Forelimb muscle (tissue), 1 donor: ENCODE results near the gene KLHDC10. TPM values are rescaled to one million over a fixed set of nuclear protein-coding genes. Genes with fewer than 3 reads are reported as not detected.
"Not testable (repeated sequence)": the region's sequence is repeated elsewhere in the genome, so short reads cannot be mapped to it uniquely, and the experiment has no call there.

Experiments used
- DNase-seq: peaks from one replicate; pipeline ENCODE4 v3.0.0-alpha.2; 2013; ENCODE audit warnings: low read depth
- polyA plus RNA-seq: library from polyadenylated mRNA; unstranded; fragments of 120-200 nt; gene quantifications from one replicate; pipeline ENCODE4 v1.2.1, GENCODE V29; 2013; ENCODE audit not compliant: insufficient read length

The KLHDC10 gene
- polyA plus RNA-seq, 1 donor, result 40.5 TPM

- no peak for DNase-seq
Measured at GRCh38 chr7:130079846-130080394, 9.6 kb downstream of the KLHDC10 start.

GRCh38 chr7:130083497-130083896, 13.2 kb downstream of the KLHDC10 start:
- not testable (repeated sequence) for DNase-seq

DNA sequence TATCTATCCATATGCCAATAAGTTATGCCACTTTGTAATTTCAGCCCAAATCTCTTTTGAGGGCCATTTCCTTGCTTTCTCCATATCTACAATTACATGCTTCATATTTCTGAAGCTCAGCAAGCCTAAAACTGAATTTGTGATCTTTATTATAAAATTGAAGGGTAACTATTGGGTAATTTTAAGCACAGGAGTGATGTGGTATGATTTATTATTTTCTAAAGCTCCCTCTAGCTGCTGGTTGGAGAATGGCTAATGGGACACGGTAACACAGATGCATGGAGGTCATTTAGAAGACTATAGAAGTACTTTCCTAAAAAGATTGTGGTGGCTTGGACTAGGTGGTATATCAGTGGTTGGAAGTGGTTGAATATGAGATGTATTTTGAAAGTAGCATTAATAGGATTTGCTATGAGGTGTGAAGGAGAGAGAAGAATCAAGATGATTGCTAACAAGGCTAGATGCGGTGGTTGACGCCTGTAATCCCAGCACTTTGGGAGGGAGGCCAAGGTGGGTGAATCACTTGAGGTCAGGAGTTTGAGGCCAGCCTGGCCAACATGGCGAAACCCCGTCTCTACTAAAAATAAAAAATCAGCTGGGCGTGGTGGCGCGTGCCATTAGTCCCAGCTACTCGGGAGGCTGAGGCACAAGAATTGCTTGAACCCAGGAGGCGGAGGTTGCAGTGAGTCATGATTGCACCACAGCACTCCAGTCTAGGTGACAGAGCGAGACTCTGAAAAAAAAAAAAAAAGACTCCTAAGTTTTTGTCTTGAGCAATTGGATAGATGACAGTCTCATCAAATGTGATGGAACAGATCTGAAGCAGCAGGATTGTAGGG, 13.9 kb downstream of the KLHDC10 start:
- no peak for DNase-seq

DNA sequence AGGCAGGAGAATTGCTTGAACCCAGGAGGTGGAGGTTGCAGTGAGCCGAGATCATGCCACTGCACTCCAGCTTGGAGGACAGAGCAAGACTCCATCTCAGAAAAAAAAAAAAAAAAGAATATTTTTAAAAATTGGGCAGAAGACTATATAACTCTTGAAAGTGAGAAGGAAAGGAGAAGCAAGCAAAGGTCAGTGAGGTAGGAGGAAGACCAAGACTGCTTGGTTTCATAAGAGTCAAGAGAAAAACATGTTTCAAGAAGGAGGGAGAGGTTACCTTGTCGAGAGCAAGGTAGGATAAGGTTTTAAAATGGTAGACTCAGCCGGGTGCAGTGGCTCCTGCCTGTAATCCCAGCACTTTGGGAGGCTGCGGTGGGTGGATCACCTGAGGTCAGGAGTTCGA, 14.9 kb downstream of the KLHDC10 start:
- DNase-seq, result not testable (repeated sequence)

DNA sequence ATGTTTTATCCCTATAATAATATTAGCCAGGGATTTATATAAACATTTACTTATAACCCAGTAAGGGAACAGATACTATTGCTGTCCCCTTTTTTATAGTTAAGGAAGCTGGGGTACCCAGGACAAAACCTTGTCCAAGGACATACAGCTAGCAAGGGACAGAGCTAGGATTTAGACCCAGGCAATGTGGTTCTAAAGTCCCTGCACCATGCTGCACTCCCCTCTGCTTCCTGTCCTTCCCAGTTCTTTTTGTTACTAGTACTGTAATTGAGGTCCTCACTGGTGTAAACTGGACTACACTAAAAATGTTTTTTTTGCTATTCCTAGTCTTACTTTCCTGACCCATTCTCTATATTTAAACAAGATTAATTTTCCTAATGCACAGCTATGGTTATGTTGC, 16.6 kb downstream of the KLHDC10 start:
- DNase-seq, result no peak

DNA sequence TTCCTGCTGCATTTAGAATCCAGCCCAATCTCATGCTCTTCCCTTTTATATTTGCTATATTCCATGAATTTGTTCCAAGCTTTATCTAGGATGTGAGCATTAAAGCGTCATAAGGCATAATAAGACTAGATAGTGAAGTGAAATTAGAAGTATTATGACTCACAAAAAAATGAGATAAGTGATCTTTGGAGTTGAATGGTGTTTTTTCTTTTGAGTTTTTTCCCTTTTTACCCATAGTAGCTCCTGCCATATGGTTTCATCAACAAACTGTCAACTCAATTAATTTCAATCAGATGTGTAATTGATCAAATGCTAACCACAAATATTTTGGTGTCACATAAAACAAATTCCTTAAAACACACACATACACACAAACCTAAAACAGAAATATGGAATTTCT, 17.0 kb downstream of the KLHDC10 start:
- no peak for DNase-seq

- no peak for DNase-seq
Measured at GRCh38 chr7:130090745-130091532, 20.6 kb downstream of the KLHDC10 start.

DNA sequence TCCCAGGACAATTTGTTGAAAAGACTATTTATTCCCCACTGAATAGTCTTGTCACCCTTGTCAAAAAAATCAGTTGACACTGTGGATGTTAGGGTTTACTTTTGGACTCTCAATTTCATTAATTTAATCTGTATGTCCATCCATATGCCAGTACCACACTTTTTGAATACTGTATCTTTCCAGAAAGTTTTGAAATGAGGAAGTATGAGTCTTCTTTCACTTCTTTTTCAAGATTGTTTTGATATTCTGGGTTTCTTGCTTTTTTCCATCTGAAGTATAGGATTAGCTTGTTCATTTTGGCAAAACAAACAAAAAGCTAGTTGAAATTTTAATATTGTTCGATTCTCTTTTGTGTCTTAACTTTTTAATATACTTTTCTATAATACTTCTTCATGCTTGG, 21.7 kb downstream of the KLHDC10 start:
- DNase-seq, result no peak

DNA sequence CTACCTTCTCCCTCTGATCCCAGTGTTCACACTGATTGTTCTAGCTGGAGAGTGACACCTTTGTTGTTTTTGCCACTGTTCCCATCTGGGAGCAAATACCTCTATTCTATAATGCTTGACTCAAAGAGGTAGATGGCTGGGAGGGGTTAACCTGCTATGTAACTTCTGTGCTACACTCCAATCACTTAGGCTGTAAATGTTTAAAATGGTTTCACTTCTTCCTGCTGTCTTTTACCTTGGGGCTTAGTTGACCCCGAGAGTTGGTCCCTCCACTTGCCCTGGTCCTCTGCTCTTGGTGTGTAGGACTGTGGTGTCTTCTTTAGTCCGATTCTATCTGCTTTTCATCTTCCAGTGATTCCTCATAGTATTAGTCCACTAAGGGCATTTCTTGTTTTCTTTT, 22.3 kb downstream of the KLHDC10 start:
- DNase-seq, result no peak

- no peak for DNase-seq
Measured at GRCh38 chr7:130095812-130096211, 25.5 kb downstream of the KLHDC10 start.

GRCh38 chr7:130096243-130096827, 26.0 kb downstream of the KLHDC10 start:
- no peak for DNase-seq

- DNase-seq, result no peak
Measured at GRCh38 chr7:130099331-130099730, 29.0 kb downstream of the KLHDC10 start.

DNA sequence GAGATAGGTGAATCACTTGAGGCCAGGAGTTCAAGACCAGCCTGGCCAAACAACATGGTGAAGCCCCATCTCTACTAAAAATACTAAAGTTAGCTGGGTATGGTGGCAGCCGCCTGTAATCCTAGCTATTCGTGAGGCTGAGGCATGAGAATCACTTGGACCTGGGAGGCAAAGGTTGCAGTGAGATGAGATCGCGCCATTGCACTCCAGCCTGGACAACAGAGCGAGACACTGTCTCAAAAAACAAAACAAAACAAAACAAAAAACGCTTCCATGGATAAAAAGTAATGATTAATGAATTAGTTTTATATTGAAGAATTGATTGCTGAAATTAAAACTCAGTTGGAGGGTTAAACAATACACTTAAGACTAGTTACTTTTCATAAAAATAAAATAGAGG, 32.3 kb downstream of the KLHDC10 start:
- no peak for DNase-seq

GRCh38 chr7:130107949-130108674, 37.8 kb downstream of the KLHDC10 start:
- no peak for DNase-seq

DNA sequence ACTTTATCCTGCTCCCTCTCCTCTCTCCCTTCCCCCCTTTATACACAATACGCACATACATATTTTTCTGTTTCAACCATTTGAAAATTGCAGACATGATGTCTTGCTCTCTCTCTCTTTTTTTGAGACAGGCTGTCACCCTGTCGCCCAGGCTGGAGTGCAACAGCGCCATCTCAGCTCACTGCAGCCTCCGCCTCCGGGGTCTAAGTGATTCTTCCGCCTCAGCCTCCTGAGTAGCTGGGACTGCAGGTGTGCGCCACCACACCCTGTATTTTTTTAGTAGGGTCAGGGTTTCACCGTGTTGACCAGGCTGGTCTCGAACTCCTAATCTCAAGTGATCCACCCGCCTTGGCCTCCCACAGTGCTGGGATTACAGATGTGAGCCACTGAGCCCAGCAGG, 38.5 kb downstream of the KLHDC10 start:
- no peak for DNase-seq

- no peak for DNase-seq
Measured at GRCh38 chr7:130112093-130112492, 41.8 kb downstream of the KLHDC10 start.

- DNase-seq, result no peak
Measured at GRCh38 chr7:130112662-130113425, 42.5 kb downstream of the KLHDC10 start.

DNA sequence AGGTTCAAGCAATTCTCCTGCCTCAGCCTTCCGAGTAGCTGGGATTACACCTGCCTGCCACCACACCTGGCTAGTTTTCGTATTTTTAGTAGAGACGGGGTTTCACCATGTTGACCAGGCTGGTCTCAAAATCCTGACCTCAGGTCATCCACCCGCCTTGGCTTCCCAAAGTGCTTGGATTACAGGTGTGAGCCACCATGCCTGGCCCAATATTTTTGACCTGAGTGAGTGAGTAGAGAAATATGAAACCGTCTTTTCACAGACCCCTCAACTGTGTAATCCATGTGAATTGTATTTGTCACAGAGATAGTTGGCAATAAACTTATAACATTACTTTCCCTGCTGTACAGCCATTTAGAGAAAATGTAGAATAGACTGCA, 43.1 kb downstream of the KLHDC10 start:
- not testable (repeated sequence) for DNase-seq

DNA sequence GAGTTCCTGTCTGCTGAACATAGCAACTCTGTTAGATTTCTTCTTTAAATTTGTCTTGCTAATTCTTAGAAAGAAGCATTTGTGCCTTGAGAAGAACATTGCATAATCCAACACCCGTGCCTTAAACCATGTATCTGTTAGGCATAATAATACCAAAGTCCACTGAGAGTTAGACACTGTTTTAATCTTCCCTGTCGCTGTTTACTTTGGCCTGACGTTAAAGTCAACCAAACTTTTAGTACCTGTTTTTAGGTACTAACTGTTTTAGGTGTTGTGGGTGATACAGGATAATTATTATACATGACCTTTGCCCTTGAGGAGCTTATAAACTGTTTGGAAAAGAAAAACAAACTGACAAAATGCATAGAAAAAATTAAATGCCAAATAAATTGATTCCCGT, 43.6 kb downstream of the KLHDC10 start:
- no peak for DNase-seq

- DNase-seq, result no peak
Measured at GRCh38 chr7:130114374-130114773, 44.0 kb downstream of the KLHDC10 start.

DNA sequence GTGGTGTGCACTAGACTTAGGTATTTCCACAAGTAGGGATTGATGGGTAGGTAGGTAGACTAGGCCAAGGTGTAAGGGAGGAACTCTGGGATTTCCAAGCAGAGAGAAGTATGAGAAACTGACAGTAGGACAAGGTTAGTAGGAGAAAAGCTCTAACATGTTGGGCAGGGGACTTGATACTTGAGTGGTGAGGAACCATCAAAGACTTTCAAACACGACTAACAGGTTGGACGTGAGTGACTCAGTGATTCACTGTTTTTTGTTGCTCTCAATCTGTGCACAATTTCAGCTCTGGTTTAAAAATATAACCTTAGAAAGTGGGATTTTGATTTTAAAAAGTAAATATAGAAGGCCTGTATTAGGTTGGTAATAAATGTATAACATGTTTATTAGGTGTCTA, 44.4 kb downstream of the KLHDC10 start:
- DNase-seq, result no peak
